HepG2 (cell line): ENCODE measurements around the gene OSBPL10. TPM values are rescaled to one million over a fixed set of nuclear protein-coding genes. Genes with fewer than 3 reads are reported as not detected.

Source experiments
- CEBPG ChIP-seq: IDR thresholded peaks from 2 replicates; pipeline ENCODE4 v1.6.1; 2016
- GABPA ChIP-seq, 2 experiments: IDR thresholded peaks; 2 replicates each; pipeline ENCODE4 v1.6.1; 2011 to 2016; ENCODE audit warnings: low read depth in 2 of 2, low read length in 1 of 2, missing biosample characterization in 1 of 2, missing genetic modification characterization in 1 of 2
- HDAC2 ChIP-seq: sonication (generic); formaldehyde crosslinking; IDR thresholded peaks from 2 replicates; pipeline ENCODE4 v1.4.0; 2020; ENCODE audit warnings: missing genetic modification reagents
- HMGXB3 ChIP-seq: sonication (generic); formaldehyde crosslinking; IDR thresholded peaks from 2 replicates; pipeline ENCODE4 v1.4.0; 2020; ENCODE audit warnings: missing genetic modification reagents, borderline replicate concordance
- JUN ChIP-seq: sonication (generic); formaldehyde crosslinking; IDR thresholded peaks from 2 replicates; pipeline ENCODE4 v1.4.0; 2020; ENCODE audit warnings: mild to moderate bottlenecking, missing genetic modification reagents
- KLF6 ChIP-seq: IDR thresholded peaks from 2 replicates; pipeline ENCODE4 v1.8.0; 2016; ENCODE audit warnings: missing biosample characterization, missing genetic modification reagents
- LRRFIP1 ChIP-seq: sonication (generic); formaldehyde crosslinking; conservative IDR thresholded peaks from 2 replicates; pipeline ENCODE4 v1.4.0; 2020; ENCODE audit warnings: missing genetic modification reagents
- MYPOP ChIP-seq: sonication (generic); formaldehyde crosslinking; IDR thresholded peaks from 2 replicates; pipeline ENCODE4 v1.8.1; 2023; ENCODE audit warnings: mild to moderate bottlenecking, moderate library complexity, missing genetic modification reagents
- NR0B2 ChIP-seq: sonication (generic); formaldehyde crosslinking; IDR thresholded peaks from 2 replicates; pipeline ENCODE4 v1.4.0; 2020; ENCODE audit warnings: mild to moderate bottlenecking, missing genetic modification reagents
- THAP8 ChIP-seq: sonication (generic); formaldehyde crosslinking; IDR thresholded peaks from 2 replicates; pipeline ENCODE4 v1.5.1; 2020; ENCODE audit warnings: missing genetic modification reagents, mild to moderate bottlenecking, borderline replicate concordance
- ZFP41 ChIP-seq: sonication (generic); formaldehyde crosslinking; IDR thresholded peaks from 2 replicates; pipeline ENCODE4 v1.4.0; 2020; ENCODE audit warnings: mild to moderate bottlenecking, missing genetic modification reagents, borderline replicate concordance
- ZNF142 ChIP-seq: sonication (generic); formaldehyde crosslinking; IDR thresholded peaks from 2 replicates; pipeline ENCODE4 v1.4.0; 2020; ENCODE audit warnings: missing genetic modification reagents
- polyA plus RNA-seq, 8 experiments: library from polyadenylated mRNA; depleted of rRNA in 3 of 8; stranded (reverse) in 7 of 8; unstranded in 1 of 8; fragments of >200 nt; fragmentation: Illumina TruSeq in 4 of 8; extraction: Trizol in 4 of 8; gene quantifications; 2 replicates each; pipeline versions ENCODE4 v1.2.1 to v1.2.3, GENCODE V29; 2011 to 2016; ENCODE audit warnings: low read depth in 4 of 8, missing spikeins in 1 of 8, mixed read lengths in 1 of 8; ENCODE audit not compliant: insufficient read depth in 1 of 8
- total RNA-seq, 5 experiments: library from RNA; depleted of rRNA; stranded (reverse); fragments of >200 nt; fragmentation: Illumina TruSeq; extraction: Trizol; gene quantifications; 2 replicates each; pipeline ENCODE4 v1.2.3, GENCODE V29; 2016; ENCODE audit warnings: low read depth in 1 of 5

OSBPL10 gene
- total and polyA plus RNA-seq, 2 of the 13 experiments (the other 11 are each of a cell fraction or from before 2014, with no cell fraction given): 10.3 to 28.6 TPM

GRCh38 chr3:31680072-31680870 lies 300.8 kb downstream of the OSBPL10 start (continued):
- no peak for TF ChIP-seq MYPOP (CRISPR knock-in tag)
- TF ChIP-seq NR0B2 (CRISPR knock-in tag): no peak
- peak; percentile 19; the same call in 1 of the 2 replicates for TF ChIP-seq CEBPG (CRISPR knock-in tag)
- no peak for TF ChIP-seq LRRFIP1 (CRISPR knock-in tag)
- no peak for TF ChIP-seq THAP8
- TF ChIP-seq HMGXB3 (CRISPR knock-in tag): no peak
- no peak for TF ChIP-seq ZNF142 (CRISPR knock-in tag)
- no peak for TF ChIP-seq GABPA (IDR thresholded peaks at IDR 0.05; ENCODE audit: low read depth, low read length)
- no peak for TF ChIP-seq GABPA (CRISPR knock-in tag; IDR thresholded peaks at IDR 0.05; ENCODE audit: low read depth)
- no peak for TF ChIP-seq ZFP41 (CRISPR knock-in tag)
- TF ChIP-seq KLF6 (CRISPR knock-in tag): no peak
- TF ChIP-seq HDAC2 (CRISPR knock-in tag): peak; percentile 30; the same call in 1 of the 2 replicates
- TF ChIP-seq JUN (CRISPR knock-in tag): no peak
